IPS-18a (cell line): Measurements from ENCODE around the gene MAMSTR.
A peak's percentile ranks its signal among the peaks of the same experiment; 100 is the strongest.

Experiments used
- H3K27ac ChIP-seq: one replicate; pipeline ENCODE4 v1.5.1; 2013; ENCODE audit warnings: low read length
- H3K27me3 ChIP-seq: one replicate; pipeline ENCODE4 v1.6.1; 2013; ENCODE audit warnings: mild to moderate bottlenecking, low read length; ENCODE audit not compliant: control insufficient read depth, insufficient read depth
- H3K36me3 ChIP-seq: one replicate; pipeline ENCODE4 v1.6.1; 2013; ENCODE audit warnings: low read depth, low read length; ENCODE audit not compliant: control insufficient read depth
- H3K4me1 ChIP-seq: one replicate; pipeline ENCODE4 v1.6.1; 2013; ENCODE audit warnings: low read depth, low read length; ENCODE audit not compliant: control insufficient read depth
- H3K4me3 ChIP-seq: one replicate; pipeline ENCODE4 v1.5.1; 2013; ENCODE audit warnings: low read length
- H3K9ac ChIP-seq: one replicate; pipeline ENCODE4 v1.6.1; 2013; ENCODE audit warnings: mild to moderate bottlenecking, low read length, moderate library complexity
- H3K9me3 ChIP-seq: one replicate; pipeline ENCODE4 v1.6.1; 2013; ENCODE audit warnings: low read depth, low read length; ENCODE audit not compliant: control insufficient read depth

Gene MAMSTR

GRCh38 chr19:48714759-48715675 is 4.5 kb downstream of the MAMSTR start:
- Histone ChIP-seq H3K9ac (peak overlapping the region; percentile 58), H3K27me3 (no peaks in the 10 kb centered on the region), H3K9me3 (no peaks in the 10 kb centered on the region), H3K27ac (no peak overlapping the region), H3K4me3 (peak overlapping the region; percentile 87), H3K36me3 (no peaks in the 10 kb centered on the region), H3K4me1 (peaks cover 24% of the 10 kb centered on the region)

- no peak overlapping the region for H3K27ac ChIP-seq
- peaks cover 21% of the 10 kb centered on the region for H3K4me1 ChIP-seq
- H3K9ac ChIP-seq, result peak overlapping the region; percentile 58
- H3K27me3 ChIP-seq, result no peaks in the 10 kb centered on the region
- no peaks in the 10 kb centered on the region for H3K9me3 ChIP-seq
- H3K4me3 ChIP-seq, result peak overlapping the region; percentile 87
- no peaks in the 10 kb centered on the region for H3K36me3 ChIP-seq
Measured at GRCh38 chr19:48713864-48714755, 5.4 kb downstream of the MAMSTR start.

GRCh38 chr19:48713041-48713863 is 6.3 kb downstream of the MAMSTR start:
- Histone ChIP-seq H3K27me3 (no peaks in the 10 kb centered on the region), H3K4me1 (peaks cover 19% of the 10 kb centered on the region), H3K4me3 (peak overlapping the region; percentile 87), H3K9me3 (no peaks in the 10 kb centered on the region), H3K36me3 (no peaks in the 10 kb centered on the region), H3K9ac (peak overlapping the region; percentile 33), H3K27ac (no peak overlapping the region)

GRCh38 chr19:48711106-48711662 is 8.3 kb downstream of the MAMSTR start:
- Histone ChIP-seq H3K9ac (no peak overlapping the region), H3K27ac (no peak overlapping the region), H3K4me3 (no peak overlapping the region), H3K27me3 (no peaks in the 10 kb centered on the region), H3K4me1 (peaks cover 10% of the 10 kb centered on the region), H3K9me3 (no peaks in the 10 kb centered on the region), H3K36me3 (no peaks in the 10 kb centered on the region)

GRCh38 chr19:48708471-48708870 is 11.1 kb downstream of the MAMSTR start:
- Histone ChIP-seq H3K9me3 (no peaks in the 10 kb centered on the region), H3K9ac (no peak overlapping the region)

GRCh38 chr19:48705431-48705830 is 14.1 kb downstream of the MAMSTR start:
- Histone ChIP-seq H3K27ac (no peak overlapping the region), H3K9ac (no peak overlapping the region), H3K27me3 (no peaks in the 10 kb centered on the region), H3K4me1 (no peaks in the 10 kb centered on the region), H3K4me3 (no peak overlapping the region), H3K36me3 (no peaks in the 10 kb centered on the region), H3K9me3 (no peaks in the 10 kb centered on the region)

More at GRCh38 chr19:48708471-48708870, 11.1 kb downstream of the MAMSTR start:
- no peaks in the 10 kb centered on the region for H3K27me3 ChIP-seq
- no peak overlapping the region for H3K27ac ChIP-seq
- H3K4me3 ChIP-seq, result no peak overlapping the region
- H3K36me3 ChIP-seq, result no peaks in the 10 kb centered on the region
- peaks cover 5% of the 10 kb centered on the region for H3K4me1 ChIP-seq

GRCh38 chr19:48703316-48703715 is 16.2 kb downstream of the MAMSTR start:
- no peaks in the 10 kb centered on the region for H3K27me3 ChIP-seq
- no peaks in the 10 kb centered on the region for H3K4me1 ChIP-seq
- H3K9me3 ChIP-seq, result no peaks in the 10 kb centered on the region
- no peak overlapping the region for H3K9ac ChIP-seq
- H3K27ac ChIP-seq, result no peak overlapping the region
- no peak overlapping the region for H3K4me3 ChIP-seq
- no peaks in the 10 kb centered on the region for H3K36me3 ChIP-seq

GRCh38 chr19:48702701-48703100 is 16.8 kb downstream of the MAMSTR start:
- Histone ChIP-seq H3K36me3 (no peaks in the 10 kb centered on the region), H3K4me1 (no peaks in the 10 kb centered on the region), H3K27me3 (no peaks in the 10 kb centered on the region), H3K27ac (no peak overlapping the region), H3K9ac (no peak overlapping the region), H3K4me3 (no peak overlapping the region), H3K9me3 (no peaks in the 10 kb centered on the region)

GRCh38 chr19:48698046-48698445 is 21.5 kb downstream of the MAMSTR start:
- H3K4me3 ChIP-seq, result no peak overlapping the region
- H3K9me3 ChIP-seq, result no peaks in the 10 kb centered on the region
- no peak overlapping the region for H3K9ac ChIP-seq
- no peak overlapping the region for H3K27ac ChIP-seq
- peaks cover 7% of the 10 kb centered on the region for H3K27me3 ChIP-seq
- no peaks in the 10 kb centered on the region for H3K36me3 ChIP-seq
- H3K4me1 ChIP-seq, result no peaks in the 10 kb centered on the region

GRCh38 chr19:48696353-48697010 is 23.0 kb downstream of the MAMSTR start:
- peak overlapping the region; percentile 41 for H3K9ac ChIP-seq
- no peak overlapping the region for H3K27ac ChIP-seq
- no peaks in the 10 kb centered on the region for H3K36me3 ChIP-seq
- no peaks in the 10 kb centered on the region for H3K9me3 ChIP-seq
- H3K27me3 ChIP-seq, result peaks cover 7% of the 10 kb centered on the region
- peak overlapping the region; percentile 84 for H3K4me3 ChIP-seq
- H3K4me1 ChIP-seq, result no peaks in the 10 kb centered on the region
